ENCODE measurements around the gene APIP.

Gene APIP

GRCh38 chr11:34881900-34882299, 34.3 kb downstream of the APIP start:
- DNase-seq, result no peak

GRCh38 chr11:34877375-34877975, 38.7 kb downstream of the APIP start:
- no peak for DNase-seq

- no peak for DNase-seq
Measured at GRCh38 chr11:34874202-34874601, 42.0 kb downstream of the APIP start.

- DNase-seq, result no peak
Measured at GRCh38 chr11:34870548-34871196, 45.5 kb downstream of the APIP start.

- no peak for DNase-seq
Measured at GRCh38 chr11:34869425-34869824, 46.8 kb downstream of the APIP start.

- no peak for DNase-seq
Measured at GRCh38 chr11:34866375-34866774, 49.8 kb downstream of the APIP start.

GRCh38 chr11:34865261-34865660, 50.9 kb downstream of the APIP start:
- no peak for DNase-seq

GRCh38 chr11:34864424-34864823, 51.8 kb downstream of the APIP start:
- DNase-seq, result no peak

- no peak for DNase-seq
Measured at GRCh38 chr11:34863048-34863447, 53.1 kb downstream of the APIP start.

GRCh38 chr11:34860518-34860917, 55.7 kb downstream of the APIP start:
- DNase-seq, result no peak

- DNase-seq, result no peak
Measured at GRCh38 chr11:34860034-34860433, 56.1 kb downstream of the APIP start.

- no peak for DNase-seq
Measured at GRCh38 chr11:34859496-34859895, 56.7 kb downstream of the APIP start.

- no peak for DNase-seq
Measured at GRCh38 chr11:34857463-34857862, 58.7 kb downstream of the APIP start.

- DNase-seq, result no peak
Measured at GRCh38 chr11:34856251-34856650, 59.9 kb downstream of the APIP start.

- no peak for DNase-seq
Measured at GRCh38 chr11:34855754-34856095, 60.5 kb downstream of the APIP start.

- DNase-seq, result no peak
Measured at GRCh38 chr11:34855021-34855753, 61.0 kb downstream of the APIP start.

- DNase-seq, result no peak
Measured at GRCh38 chr11:34851916-34852315, 64.3 kb downstream of the APIP start.

- DNase-seq, result no peak
Measured at GRCh38 chr11:34850334-34850733, 65.8 kb downstream of the APIP start.

GRCh38 chr11:34846467-34846866, 69.7 kb downstream of the APIP start:
- no peak for DNase-seq

GRCh38 chr11:34844463-34845112, 71.6 kb downstream of the APIP start:
- no peak for DNase-seq

GRCh38 chr11:34843271-34843670, 72.9 kb downstream of the APIP start:
- no peak for DNase-seq

- no peak for DNase-seq
Measured at GRCh38 chr11:34840736-34841386, 75.3 kb downstream of the APIP start.

- no peak for DNase-seq
Measured at GRCh38 chr11:34839969-34840368, 76.2 kb downstream of the APIP start.

Measured in right hindlimb (tissue), 1 donor.